Erythroblast (primary cell): Measurements from ENCODE around the gene PCIF1.

Experiments
- GATA1 ChIP-seq: IDR thresholded peaks from 2 replicates; pipeline ENCODE4 v1.6.1; 2011; ENCODE audit warnings: low read depth, mild to moderate bottlenecking, control low read depth, low read length, moderate library complexity
- POLR2A ChIP-seq: IDR thresholded peaks from 2 replicates; pipeline ENCODE4 v1.6.1; 2011; ENCODE audit warnings: mild to moderate bottlenecking, low read length

DNA sequence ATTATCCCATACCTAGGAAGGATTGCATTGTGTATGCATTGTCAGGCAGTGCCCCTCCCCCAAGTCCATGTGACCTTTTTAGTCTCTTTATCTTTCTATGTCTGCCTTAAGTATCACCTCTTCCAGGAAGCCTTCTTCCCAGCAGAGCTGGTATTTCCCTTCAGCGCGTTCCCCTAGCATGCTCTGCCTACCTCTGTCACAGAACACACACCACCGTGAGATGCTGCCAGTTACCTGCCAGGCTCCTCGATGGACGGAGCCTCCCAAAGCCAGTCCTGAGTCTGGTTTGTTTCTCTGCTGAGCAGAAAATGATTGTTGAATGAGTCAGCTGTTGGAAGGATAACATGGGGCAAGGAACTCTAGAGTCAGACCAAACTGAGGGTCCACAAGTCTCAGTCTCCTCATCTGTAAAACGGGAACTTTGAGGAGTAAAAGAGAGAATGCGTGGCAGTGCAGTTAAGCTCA, 48.8 kb downstream of the PCIF1 start:
- TF ChIP-seq POLR2A = no peak
- TF ChIP-seq GATA1 = no peak
